Measurements from ENCODE around the gene MARCHF3. TPM values are rescaled to one million over a fixed set of nuclear protein-coding genes. Genes with fewer than 3 reads are reported as not detected.

The MARCHF3 gene
- total and polyA plus RNA-seq, 2 donors (not counting 3 experiments of a cell fraction or from before 2014, with no cell fraction given): 31.9 to 35.0 TPM

GRCh38 chr5:127040796-127041520 is 10.6 kb upstream of the MARCHF3 start:
- peak overlapping the region; percentile 23 for H2AFZ ChIP-seq (ENCODE audit: low read depth, low read length)
- no peaks in the 10 kb centered on the region for H3K9me3 ChIP-seq (replicated peaks; ENCODE audit: control insufficient read depth, insufficient read depth, low read length)
- H3K79me2 ChIP-seq (ENCODE audit: control insufficient read depth, insufficient read depth, low read length): no peaks in the 10 kb centered on the region
- H4K20me1 ChIP-seq (replicated peaks; ENCODE audit: control insufficient read depth, extremely low read depth, insufficient read depth, low read length): no peaks in the 10 kb centered on the region
- BruUV-seq (replicated peaks): TSS peak; percentile 100
- peak overlapping the region; percentile 77 for H3K4me2 ChIP-seq (ENCODE audit: insufficient read depth, low read length)
- peak overlapping the region in 1 of 3 experiments; percentile 19 for H3K4me3 ChIP-seq (replicated peaks in 1 of 3; ENCODE audit: insufficient read depth in 1 of 3, low read depth in 1 of 3, low read length in 3 of 3)
- H3K9ac ChIP-seq (replicated peaks; ENCODE audit: extremely low read depth, insufficient read depth, low read length): peak overlapping the region; percentile 44
- ChIA-PET CTCF (interaction anchor here (1.0 to 2.2 kb wide), 4 partner anchors 10 to 452 kb away, joined by 3 to 6 read pairs (median 4); partner anchors contain the start of gene MARCHF3), POLR2A (interaction anchor here (1.1 kb wide), 1 partner anchor 10 kb away, joined by 3 read pairs; the partner anchor contains the start of gene MARCHF3)
- H3K9me1 ChIP-seq (replicated peaks; ENCODE audit: control insufficient read depth, extremely low read depth, insufficient read depth, low read length): no peaks in the 10 kb centered on the region
- H3K4me1 ChIP-seq (ENCODE audit: control insufficient read depth, extremely low read depth, insufficient read depth, low read length): peaks cover 33% of the 10 kb centered on the region
- TF ChIP-seq POLR2AphosphoS5 (IDR thresholded peaks at IDR 0.05; ENCODE audit: insufficient read depth, low read depth, low read length): peak; percentile 55
- TF ChIP-seq JUN (IDR thresholded peaks at IDR 0.05; ENCODE audit: borderline replicate concordance, insufficient read depth, insufficient read length, low read depth): peak; percentile 62
- no peak for TF ChIP-seq GATA2 (IDR thresholded peaks at IDR 0.05; ENCODE audit: insufficient read depth, insufficient read length, low read depth, low read length)
- TF ChIP-seq FOS (IDR thresholded peaks at IDR 0.05; ENCODE audit: borderline replicate concordance, insufficient read depth, low read length): peak; percentile 38
- intact Hi-C loops (cut with micrococcal nuclease) (loop anchor here (1.0 to 5.0 kb wide), 9 partner anchors 11 to 384 kb away; partner anchors contain the start of genes LMNB1 and MARCHF3), dilution Hi-C loops (cut with MboI; ENCODE audit: extremely low pct_ligation_motif_present, low sequenced_read_pairs) (no loop called here)
- FAIRE-seq (peak; percentile 86), DNase-seq (ENCODE audit: low read depth, low spot score) (peak; percentile 87)
- peak overlapping the region; percentile 87 for H3K27ac ChIP-seq (ENCODE audit: insufficient read depth, low read depth, low read length)
- H3K27me3 ChIP-seq (ENCODE audit: control insufficient read depth in 2 of 2, insufficient read depth in 2 of 2, low read length in 2 of 2): no peaks in the 10 kb centered on the region
- no peaks in the 10 kb centered on the region for H3K36me3 ChIP-seq (ENCODE audit: control insufficient read depth in 2 of 2, extremely low read depth in 1 of 2, insufficient read depth in 2 of 2, low read length in 2 of 2)

- TF ChIP-seq JUN (IDR thresholded peaks at IDR 0.05; ENCODE audit: borderline replicate concordance, insufficient read depth, insufficient read length, low read depth) (no peak), EZH2 (IDR thresholded peaks at IDR 0.05; ENCODE audit: borderline replicate concordance, low read depth, low read length, severe bottlenecking) (no peak), MYC (IDR thresholded peaks at IDR 0.05; ENCODE audit: low read depth, low read length) (no peak), POLR2AphosphoS5 (IDR thresholded peaks at IDR 0.05; ENCODE audit: insufficient read depth, low read depth, low read length) (no peak), GATA2 (IDR thresholded peaks at IDR 0.05; ENCODE audit: insufficient read depth, insufficient read length, low read depth, low read length) (no peak), CTCF (IDR thresholded peaks at IDR 0.05; ENCODE audit: extremely low read depth in 1 of 2, insufficient read depth in 1 of 2, low read depth in 1 of 2, low read length in 2 of 2) (no peak), POLR2A (IDR thresholded peaks at IDR 0.05; ENCODE audit: low read depth, low read length) (no peak), FOS (IDR thresholded peaks at IDR 0.05; ENCODE audit: borderline replicate concordance, insufficient read depth, low read length) (no peak), MAX (IDR thresholded peaks at IDR 0.05; ENCODE audit: insufficient read depth, insufficient read length) (no peak)
- dilution Hi-C loops (cut with MboI; ENCODE audit: extremely low pct_ligation_motif_present, low sequenced_read_pairs) (no loop called here), intact Hi-C loops (cut with micrococcal nuclease) (no loop called here)
- Histone ChIP-seq H3K27me3 (ENCODE audit: control insufficient read depth in 2 of 2, insufficient read depth in 2 of 2, low read length in 2 of 2) (no peaks in the 10 kb centered on the region), H2AFZ (ENCODE audit: low read depth, low read length) (peak overlapping the region; percentile 26), H3K4me3 (replicated peaks in 1 of 3; ENCODE audit: insufficient read depth in 1 of 3, low read depth in 1 of 3, low read length in 3 of 3) (no peak overlapping the region), H3K9me3 (replicated peaks; ENCODE audit: control insufficient read depth, insufficient read depth, low read length) (no peaks in the 10 kb centered on the region), H3K9me1 (replicated peaks; ENCODE audit: control insufficient read depth, extremely low read depth, insufficient read depth, low read length) (no peaks in the 10 kb centered on the region), H3K4me2 (ENCODE audit: insufficient read depth, low read length) (peak overlapping the region; percentile 8), H3K9ac (replicated peaks; ENCODE audit: extremely low read depth, insufficient read depth, low read length) (no peak overlapping the region), H3K27ac (ENCODE audit: insufficient read depth, low read depth, low read length) (no peak overlapping the region), H3K4me1 (ENCODE audit: control insufficient read depth, extremely low read depth, insufficient read depth, low read length) (peaks cover 33% of the 10 kb centered on the region), H4K20me1 (replicated peaks; ENCODE audit: control insufficient read depth, extremely low read depth, insufficient read depth, low read length) (no peaks in the 10 kb centered on the region), H3K79me2 (ENCODE audit: control insufficient read depth, insufficient read depth, low read length) (no peaks in the 10 kb centered on the region), H3K36me3 (ENCODE audit: control insufficient read depth in 2 of 2, extremely low read depth in 1 of 2, insufficient read depth in 2 of 2, low read length in 2 of 2) (no peaks in the 10 kb centered on the region)
- DNase-seq (ENCODE audit: low read depth, low spot score): peak; percentile 62
- CTCF ChIA-PET: no interaction called here
- FAIRE-seq: peak; percentile 57
- BruUV-seq (replicated peaks): no TSS peak
- POLR2A ChIA-PET: no interaction called here
These were observed 8.2 kb upstream of the MARCHF3 start for GRCh38 chr5:127038550-127038949.

Measured in endothelial cell of umbilical vein (primary cell).